ENCODE data around the gene RALGPS1.
A peak's percentile ranks its signal among the peaks of the same experiment; 100 is the strongest.

Gene RALGPS1

GRCh38 chr9:127181595-127182190 lies 267.1 kb downstream of the RALGPS1 start:
- no peak overlapping the region for H3K4me3 ChIP-seq (replicated peaks in 1 of 2; ENCODE audit: low read depth in 2 of 2, low read length in 2 of 2)
- TF ChIP-seq CTCF (IDR thresholded peaks at IDR 0.05; ENCODE audit: low read depth, low read length) = no peak
- no peak for DNase-seq (ENCODE audit: low read depth in 2 of 2)

GRCh38 chr9:127182901-127183746 lies 268.5 kb downstream of the RALGPS1 start:
- no peak for TF ChIP-seq CTCF (IDR thresholded peaks at IDR 0.05; ENCODE audit: low read depth, low read length)
- no peak for DNase-seq (ENCODE audit: low read depth in 2 of 2)
- no peak overlapping the region for H3K4me3 ChIP-seq (replicated peaks in 1 of 2; ENCODE audit: low read depth in 2 of 2, low read length in 2 of 2)

- H3K4me3 ChIP-seq (replicated peaks in 1 of 2; ENCODE audit: low read depth in 2 of 2, low read length in 2 of 2) = no peak overlapping the region
- TF ChIP-seq CTCF (IDR thresholded peaks at IDR 0.05; ENCODE audit: low read depth, low read length) = no peak
- peak; percentile 65 to 96 for DNase-seq (ENCODE audit: low read depth in 2 of 2)
Observed at GRCh38 chr9:127183814-127184582, 269.4 kb downstream of the RALGPS1 start.

- no peak for DNase-seq (ENCODE audit: low read depth in 2 of 2)
- no peak for TF ChIP-seq CTCF (IDR thresholded peaks at IDR 0.05; ENCODE audit: low read depth, low read length)
- H3K4me3 ChIP-seq (replicated peaks in 1 of 2; ENCODE audit: low read depth in 2 of 2, low read length in 2 of 2) = no peak overlapping the region
Observed at GRCh38 chr9:127184641-127185040, 270.1 kb downstream of the RALGPS1 start.

GRCh38 chr9:127185181-127185580 lies 270.6 kb downstream of the RALGPS1 start:
- no peak for TF ChIP-seq CTCF (IDR thresholded peaks at IDR 0.05; ENCODE audit: low read depth, low read length)
- H3K4me3 ChIP-seq (replicated peaks in 1 of 2; ENCODE audit: low read depth in 2 of 2, low read length in 2 of 2) = no peak overlapping the region
- DNase-seq (ENCODE audit: low read depth in 2 of 2) = no peak

- no peak overlapping the region for H3K4me3 ChIP-seq (replicated peaks in 1 of 2; ENCODE audit: low read depth in 2 of 2, low read length in 2 of 2)
Observed at GRCh38 chr9:127185931-127186781, 271.6 kb downstream of the RALGPS1 start.

More at GRCh38 chr9:127185931-127186781, 271.6 kb downstream of the RALGPS1 start:
- peak; percentile 90 to 100 for DNase-seq (ENCODE audit: low read depth in 2 of 2)
- no peak for TF ChIP-seq CTCF (IDR thresholded peaks at IDR 0.05; ENCODE audit: low read depth, low read length)
